Trophoblast cell (in vitro differentiated cells and primary cell): ENCODE measurements around the gene ANO10.

ENCODE experiments used
- DNase-seq, 2 donors: peaks; one replicate each; pipeline ENCODE4 v3.0.0-alpha.2; 2016
- H2AFZ ChIP-seq: 2 replicates; pipeline ENCODE4 v1.6.1; 2013; ENCODE audit warnings: low read length, moderate library complexity, mild to moderate bottlenecking; ENCODE audit not compliant: insufficient read depth, poor library complexity
- H2AK5ac ChIP-seq: 2 replicates; pipeline ENCODE4 v1.6.1; 2013; ENCODE audit warnings: mild to moderate bottlenecking, low read length
- H2BK120ac ChIP-seq: 2 replicates; pipeline ENCODE4 v1.6.1; 2013; ENCODE audit warnings: low read length, mild to moderate bottlenecking, moderate library complexity; ENCODE audit not compliant: insufficient read depth, poor library complexity
- H2BK12ac ChIP-seq: 2 replicates; pipeline ENCODE4 v1.6.1; 2013; ENCODE audit warnings: mild to moderate bottlenecking, low read length, moderate library complexity
- H2BK5ac ChIP-seq: 2 replicates; pipeline ENCODE4 v1.6.1; 2013; ENCODE audit warnings: low read length, low read depth, moderate library complexity, mild to moderate bottlenecking; ENCODE audit not compliant: poor library complexity
- H3K14ac ChIP-seq: 2 replicates; pipeline ENCODE4 v1.6.1; 2013; ENCODE audit warnings: mild to moderate bottlenecking, low read length
- H3K18ac ChIP-seq: 2 replicates; pipeline ENCODE4 v1.6.1; 2013; ENCODE audit warnings: mild to moderate bottlenecking, low read length
- H3K23ac ChIP-seq: 2 replicates; pipeline ENCODE4 v1.6.1; 2013; ENCODE audit warnings: low read length
- H3K27ac ChIP-seq: 2 replicates; pipeline ENCODE4 v1.5.1; 2013; ENCODE audit warnings: low read depth, mild to moderate bottlenecking, inconsistent platforms, low read length, moderate library complexity
- H3K27me3 ChIP-seq: 2 replicates; pipeline ENCODE4 v1.6.1; 2013; ENCODE audit warnings: inconsistent platforms, mild to moderate bottlenecking, low read length, moderate library complexity; ENCODE audit not compliant: insufficient read depth
- H3K36me3 ChIP-seq, 2 experiments: 1 replicate in 1 of 2; 2 replicates in 1 of 2; pipeline ENCODE4 v1.6.1; 2013; ENCODE audit warnings: low read length in 2 of 2, mild to moderate bottlenecking in 2 of 2, moderate library complexity in 1 of 2; ENCODE audit not compliant: insufficient read depth in 2 of 2, control insufficient read depth in 1 of 2
- H3K4ac ChIP-seq: 2 replicates; pipeline ENCODE4 v1.6.1; 2013; ENCODE audit warnings: low read depth, mild to moderate bottlenecking, low read length, moderate library complexity
- H3K4me1 ChIP-seq, 2 experiments: 1 replicate in 1 of 2; 2 replicates in 1 of 2; pipeline ENCODE4 v1.6.1; 2013; ENCODE audit warnings: low read length in 2 of 2, mild to moderate bottlenecking in 2 of 2, moderate library complexity in 1 of 2; ENCODE audit not compliant: insufficient read depth in 2 of 2, control insufficient read depth in 1 of 2
- H3K4me2 ChIP-seq: 2 replicates; pipeline ENCODE4 v1.6.1; 2013; ENCODE audit warnings: inconsistent platforms, mild to moderate bottlenecking, low read length, moderate library complexity
- H3K4me3 ChIP-seq: 2 replicates; pipeline ENCODE4 v1.5.1; 2013; ENCODE audit warnings: mild to moderate bottlenecking, low read depth, low read length, inconsistent platforms
- H3K79me1 ChIP-seq: one replicate; pipeline ENCODE4 v1.6.1; 2013; ENCODE audit warnings: low read length
- H3K79me2 ChIP-seq: 2 replicates; pipeline ENCODE4 v1.6.1; 2013; ENCODE audit warnings: low read length, mild to moderate bottlenecking; ENCODE audit not compliant: control insufficient read depth, insufficient read depth, poor library complexity
- H3K9ac ChIP-seq: 2 replicates; pipeline ENCODE4 v1.6.1; 2013; ENCODE audit warnings: mild to moderate bottlenecking, low read length
- H3K9me3 ChIP-seq: 2 replicates; pipeline ENCODE4 v1.6.1; 2013; ENCODE audit warnings: low read depth, mild to moderate bottlenecking, control low read depth, inconsistent platforms, low read length; ENCODE audit not compliant: insufficient read depth
- H4K12ac ChIP-seq: 2 replicates; pipeline ENCODE4 v1.6.1; 2013; ENCODE audit warnings: low read depth, mild to moderate bottlenecking, low read length, moderate library complexity
- H4K8ac ChIP-seq: 2 replicates; pipeline ENCODE4 v1.6.1; 2013; ENCODE audit warnings: low read depth, mild to moderate bottlenecking, low read length, moderate library complexity
- H4K91ac ChIP-seq: one replicate; pipeline ENCODE4 v1.6.1; 2013; ENCODE audit warnings: low read depth, mild to moderate bottlenecking, low read length, moderate library complexity
- WGBS: extraction: QIAGEN DNeasy Blood & Tissue Kit; methylation state at CpG from one replicate; pipeline ENCODE4 v1.1.7; 2013; ENCODE audit warnings: missing lambda C conversion rate; ENCODE audit not compliant: insufficient read length, insufficient coverage; ENCODE audit errors: extremely low coverage; 5-methylcytosine and 5-hydroxymethylcytosine counted together

The ANO10 gene

DNA sequence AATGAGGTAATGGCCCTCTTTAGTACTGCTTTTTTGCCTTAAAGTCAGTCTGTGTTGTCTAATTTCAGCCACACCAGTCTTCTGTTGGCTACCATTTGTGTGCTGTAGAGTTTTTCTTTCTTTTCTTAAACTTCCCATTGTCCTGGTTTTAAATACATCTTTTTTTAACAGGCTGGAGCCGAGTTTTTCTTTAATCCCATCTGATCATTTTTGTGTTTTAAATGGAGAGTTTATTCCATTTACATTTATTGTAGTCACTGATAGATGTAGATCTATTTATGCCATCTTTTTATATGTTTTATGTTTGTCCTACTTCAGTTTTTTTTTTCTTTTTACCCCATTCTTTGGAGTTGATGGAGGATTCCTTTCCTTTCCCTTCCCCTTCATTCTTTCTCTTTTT, 286.0 kb downstream of the ANO10 start:
- Histone ChIP-seq H2AK5ac (no peak overlapping the region), H2BK12ac (no peak overlapping the region), H3K79me2 (no peaks in the 10 kb centered on the region), H3K36me3 (peaks cover 15% of the 10 kb centered on the region in 2 experiments), H3K27me3 (no peaks in the 10 kb centered on the region), H3K4me3 (no peak overlapping the region), H3K9ac (no peak overlapping the region), H3K9me3 (peaks cover 3% of the 10 kb centered on the region), H2BK5ac (no peak overlapping the region), H3K23ac (no peak overlapping the region), H3K27ac (no peak overlapping the region), H3K18ac (no peak overlapping the region), H2AFZ (no peak overlapping the region), H3K4ac (no peak overlapping the region), H4K8ac (no peak overlapping the region), H3K4me2 (no peak overlapping the region), H4K91ac (no peak overlapping the region), H2BK120ac (no peak overlapping the region), H3K14ac (no peak overlapping the region), H3K79me1 (no peaks in the 10 kb centered on the region), H3K4me1 (no peaks in the 10 kb centered on the region), H4K12ac (no peak overlapping the region)
- no CpG with 5 or more reads among the region's 1 CpG for WGBS
- no peak for DNase-seq

DNA sequence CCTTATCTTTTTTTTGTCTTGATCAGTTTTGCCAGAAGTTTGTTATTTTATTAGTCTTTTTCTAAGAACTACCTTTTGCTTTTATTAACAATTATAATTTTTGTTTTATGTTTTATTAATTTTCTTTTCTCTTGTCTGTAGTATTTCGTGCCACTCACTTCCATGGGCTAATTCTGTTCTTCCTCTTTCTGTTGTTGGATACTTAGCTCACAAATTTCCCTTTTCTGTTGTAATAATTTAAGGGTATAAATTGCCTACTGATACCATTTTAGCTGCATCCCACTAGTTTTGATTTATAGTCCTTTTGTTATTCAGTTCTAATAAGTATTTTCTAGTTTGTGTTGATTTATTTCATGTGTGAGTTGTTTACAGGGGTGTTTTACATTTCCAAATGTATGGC, 286.8 kb downstream of the ANO10 start:
- Histone ChIP-seq H3K4ac (no peak overlapping the region), H3K18ac (no peak overlapping the region), H2AFZ (no peak overlapping the region), H2BK5ac (no peak overlapping the region), H3K14ac (no peak overlapping the region), H4K91ac (no peak overlapping the region), H3K23ac (no peak overlapping the region), H3K79me1 (no peaks in the 10 kb centered on the region), H3K4me2 (no peak overlapping the region), H3K27ac (no peak overlapping the region), H3K4me3 (no peak overlapping the region), H3K9me3 (peaks cover 3% of the 10 kb centered on the region), H2BK120ac (no peak overlapping the region), H4K8ac (no peak overlapping the region), H2AK5ac (no peak overlapping the region), H3K4me1 (no peaks in the 10 kb centered on the region), H3K9ac (no peak overlapping the region), H3K79me2 (no peaks in the 10 kb centered on the region), H3K36me3 (peaks cover 12 to 13% of the 10 kb centered on the region in 2 experiments), H2BK12ac (no peak overlapping the region), H4K12ac (no peak overlapping the region), H3K27me3 (no peaks in the 10 kb centered on the region)
- DNase-seq = no peak
- no CpG with 5 or more reads among the region's 1 CpG for WGBS

DNA sequence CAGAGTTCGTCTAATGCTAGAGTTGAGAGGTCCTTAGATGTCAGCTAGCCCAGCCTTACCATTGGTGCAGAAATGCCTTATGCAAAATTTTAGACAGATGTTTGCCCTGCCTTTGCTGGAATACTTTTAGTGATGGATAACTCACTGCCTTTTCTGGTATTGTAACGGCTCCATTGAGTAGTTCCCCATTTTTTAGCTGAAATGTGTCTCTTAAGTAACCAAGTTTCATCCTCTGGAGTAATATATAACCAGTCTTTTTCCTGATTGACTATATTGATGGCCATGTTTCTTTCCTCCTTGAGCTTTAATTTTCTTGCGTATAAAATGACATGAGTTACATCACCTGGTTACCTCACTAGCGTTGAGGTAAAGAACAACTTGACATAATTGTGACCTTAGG, 290.4 kb downstream of the ANO10 start:
- Histone ChIP-seq H3K27ac (no peak overlapping the region), H4K8ac (no peak overlapping the region), H2AK5ac (no peak overlapping the region), H2AFZ (no peak overlapping the region), H4K12ac (no peak overlapping the region), H3K79me2 (no peaks in the 10 kb centered on the region), H3K23ac (no peak overlapping the region), H3K4me3 (no peak overlapping the region), H3K14ac (no peak overlapping the region), H3K4me1 (no peaks in the 10 kb centered on the region), H3K4ac (no peak overlapping the region), H3K18ac (no peak overlapping the region), H2BK12ac (no peak overlapping the region), H3K4me2 (no peak overlapping the region), H3K79me1 (no peaks in the 10 kb centered on the region), H3K27me3 (no peaks in the 10 kb centered on the region), H2BK120ac (no peak overlapping the region), H3K9ac (no peak overlapping the region), H2BK5ac (no peak overlapping the region), H4K91ac (no peak overlapping the region), H3K36me3 (peaks cover 4 to 5% of the 10 kb centered on the region in 2 experiments), H3K9me3 (no peaks in the 10 kb centered on the region)
- no peak for DNase-seq
- WGBS = no CpG with 5 or more reads among the region's 4 CpGs

DNA sequence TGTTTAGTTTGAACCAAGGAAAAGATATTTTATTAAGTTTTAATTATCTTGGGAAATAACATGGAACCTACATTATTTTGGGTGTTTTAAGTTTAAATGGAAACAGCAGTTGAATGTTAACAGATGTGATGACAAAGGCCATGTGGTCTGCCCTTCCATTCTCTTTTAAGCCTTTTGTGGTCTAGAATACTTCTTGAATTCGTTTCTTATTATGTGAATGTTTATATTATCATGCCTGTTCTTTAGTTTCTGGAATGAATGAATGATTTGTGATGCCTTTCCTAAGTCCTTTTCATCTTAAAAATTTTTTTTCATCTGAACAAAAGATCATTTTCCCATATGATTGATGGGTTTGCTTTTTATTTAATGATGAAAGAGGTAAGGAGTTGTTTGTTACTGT, 290.8 kb downstream of the ANO10 start:
- H3K4me3 ChIP-seq = no peak overlapping the region
- H3K23ac ChIP-seq = no peak overlapping the region
- no peaks in the 10 kb centered on the region for H3K79me1 ChIP-seq
- H3K9ac ChIP-seq = no peak overlapping the region
- H2AFZ ChIP-seq = no peak overlapping the region
- no peak overlapping the region for H3K4ac ChIP-seq
- H3K14ac ChIP-seq = no peak overlapping the region
- no peak overlapping the region for H2BK120ac ChIP-seq
- H4K12ac ChIP-seq = no peak overlapping the region
- no peak overlapping the region for H3K27ac ChIP-seq
- no peak overlapping the region for H3K18ac ChIP-seq
- H2AK5ac ChIP-seq = no peak overlapping the region
- H3K36me3 ChIP-seq = peaks cover 4 to 5% of the 10 kb centered on the region in 2 experiments
- WGBS = no CpG with 5 or more reads among the region's 1 CpG
- no peak overlapping the region for H4K8ac ChIP-seq
- no peak overlapping the region for H2BK5ac ChIP-seq
- no peak overlapping the region for H4K91ac ChIP-seq
- no peak overlapping the region for H2BK12ac ChIP-seq
- no peaks in the 10 kb centered on the region for H3K9me3 ChIP-seq
- H3K4me2 ChIP-seq = no peak overlapping the region
- H3K27me3 ChIP-seq = no peaks in the 10 kb centered on the region
- no peak for DNase-seq
- no peaks in the 10 kb centered on the region for H3K79me2 ChIP-seq
- no peaks in the 10 kb centered on the region for H3K4me1 ChIP-seq
